BLaER1 treated with 17β-estradiol and CSF1 and Interleukin-3, amounts not matched to agents 10 nM and 100 nM (cell line): ENCODE measurements around the gene ARID5B.

Source experiments
- H3K27ac ChIP-seq, 11 experiments: shearing (Covaris generic); formaldehyde crosslinking; 2 replicates each; pipeline ENCODE4 v1.8.1; 2022
- H3K27me3 ChIP-seq, 11 experiments: shearing (Covaris generic); formaldehyde crosslinking; 2 replicates each; pipeline ENCODE4 v1.8.1; 2022
- H3K36me3 ChIP-seq, 11 experiments: shearing (Covaris generic); formaldehyde crosslinking; 2 replicates each; pipeline ENCODE4 v1.8.1; 2022
- H3K4me1 ChIP-seq, 10 experiments: shearing (Covaris generic); formaldehyde crosslinking; 2 replicates each; pipeline ENCODE4 v1.8.1; 2022
- H3K4me2 ChIP-seq, 11 experiments: shearing (Covaris generic); formaldehyde crosslinking; 2 replicates each; pipeline ENCODE4 v1.8.1; 2022
- H3K4me3 ChIP-seq, 10 experiments: shearing (Covaris generic); formaldehyde crosslinking; 2 replicates each; pipeline ENCODE4 v1.8.1; 2022
- H3K9ac ChIP-seq, 11 experiments: shearing (Covaris generic); formaldehyde crosslinking; 2 replicates each; pipeline ENCODE4 v1.8.1; 2022
- H3K9me3 ChIP-seq, 11 experiments: shearing (Covaris generic); formaldehyde crosslinking; replicated peaks in 1 of 11; 2 replicates each; pipeline ENCODE4 v1.8.1; 2022
- H4K20me1 ChIP-seq, 11 experiments: shearing (Covaris generic); formaldehyde crosslinking; 2 replicates each; pipeline ENCODE4 v1.8.1; 2022
- Cebpa-rat ChIP-seq, 11 experiments: shearing (Covaris generic); IDR thresholded peaks; 2 replicates each; pipeline ENCODE4 v1.8.1; 2022

Gene ARID5B

GRCh38 chr10:62050346-62050892 is 148.9 kb downstream of the ARID5B start:
- Histone ChIP-seq H3K9me3 (peaks cover 0 to 34% (median 19%) of the 10 kb centered on the region in 11 experiments; a peak in 15 of 22 replicates), H3K9ac (peak overlapping the region in 9 of 11 experiments; percentile 12 to 83 (median 53); a peak in 12 of 22 replicates), H3K4me3 (peak overlapping the region in 3 of 10 experiments; percentile 33 to 48 (median 36); a peak in 5 of 20 replicates), H3K36me3 (peaks cover 48 to 84% (median 61%) of the 10 kb centered on the region in 11 experiments), H3K27ac (peak overlapping the region; percentile 54 to 92 (median 73)), H3K4me1 (peaks cover 91 to 100% (median 97%) of the 10 kb centered on the region in 10 experiments), H4K20me1 (peaks cover 0 to 82% (median 0%) of the 10 kb centered on the region in 11 experiments; a peak in 2 of 22 replicates), H3K27me3 (no peaks in the 10 kb centered on the region), H3K4me2 (peak overlapping the region; percentile 14 to 91 (median 51); a peak in 20 of 22 replicates)
- TF ChIP-seq Cebpa-rat (IDR thresholded peaks at IDR 0.05), result no peak

GRCh38 chr10:62050893-62051433 is 149.5 kb downstream of the ARID5B start:
- H3K4me2 ChIP-seq, result peak overlapping the region; percentile 14 to 91 (median 51); a peak in 20 of 22 replicates

GRCh38 chr10:62052276-62052675 is 150.8 kb downstream of the ARID5B start:
- Histone ChIP-seq H3K9me3 (peaks cover 0 to 30% (median 19%) of the 10 kb centered on the region in 11 experiments; a peak in 15 of 22 replicates), H3K4me2 (peak overlapping the region in 9 of 11 experiments; percentile 30 to 91 (median 68); a peak in 12 of 22 replicates), H3K27me3 (no peaks in the 10 kb centered on the region), H4K20me1 (peaks cover 0 to 82% (median 0%) of the 10 kb centered on the region in 11 experiments; a peak in 2 of 22 replicates), H3K4me3 (peak overlapping the region in 1 of 10 experiments; percentile 48; a peak in 1 of 20 replicates), H3K36me3 (peaks cover 64 to 98% (median 78%) of the 10 kb centered on the region in 11 experiments), H3K4me1 (peaks cover 91 to 100% (median 97%) of the 10 kb centered on the region in 10 experiments), H3K9ac (no peak overlapping the region), H3K27ac (peak overlapping the region; percentile 2 to 92 (median 69); a peak in 15 of 22 replicates)
- no peak for TF ChIP-seq Cebpa-rat (IDR thresholded peaks at IDR 0.05)

More at GRCh38 chr10:62050893-62051433, 149.5 kb downstream of the ARID5B start:
- Histone ChIP-seq H4K20me1 (peaks cover 0 to 82% (median 0%) of the 10 kb centered on the region in 11 experiments; a peak in 2 of 22 replicates), H3K4me1 (peaks cover 91 to 100% (median 97%) of the 10 kb centered on the region in 10 experiments), H3K9me3 (peaks cover 0 to 30% (median 19%) of the 10 kb centered on the region in 11 experiments; a peak in 15 of 22 replicates), H3K4me3 (peak overlapping the region in 3 of 10 experiments; percentile 27 to 48 (median 30); a peak in 2 of 20 replicates), H3K27me3 (no peaks in the 10 kb centered on the region), H3K27ac (peak overlapping the region; percentile 54 to 92 (median 73)), H3K36me3 (peaks cover 51 to 85% (median 65%) of the 10 kb centered on the region in 11 experiments), H3K9ac (peak overlapping the region in 7 of 11 experiments; percentile 12 to 83 (median 36); a peak in 10 of 22 replicates)
- TF ChIP-seq Cebpa-rat (IDR thresholded peaks at IDR 0.05), result no peak

- Histone ChIP-seq H3K4me2 (peak overlapping the region; percentile 39 to 91 (median 68)), H3K27me3 (no peaks in the 10 kb centered on the region), H3K4me1 (peaks cover 91 to 100% (median 97%) of the 10 kb centered on the region in 10 experiments), H4K20me1 (peaks cover 0 to 80% (median 0%) of the 10 kb centered on the region in 11 experiments; a peak in 2 of 22 replicates), H3K4me3 (peak overlapping the region in 1 of 10 experiments; percentile 1; a peak in 1 of 20 replicates), H3K27ac (peak overlapping the region; percentile 11 to 92 (median 64); a peak in 20 of 22 replicates), H3K9ac (peak overlapping the region in 1 of 11 experiments; percentile 60; a peak in 1 of 22 replicates), H3K36me3 (peaks cover 80 to 99% (median 91%) of the 10 kb centered on the region in 11 experiments), H3K9me3 (peaks cover 0 to 30% (median 19%) of the 10 kb centered on the region in 11 experiments; a peak in 15 of 22 replicates)
- no peak for TF ChIP-seq Cebpa-rat (IDR thresholded peaks at IDR 0.05)
Observed at GRCh38 chr10:62053860-62054259, 152.4 kb downstream of the ARID5B start.

- Histone ChIP-seq H3K4me2 (peak overlapping the region; percentile 39 to 91 (median 68)), H3K27me3 (no peaks in the 10 kb centered on the region), H3K36me3 (peaks cover 85 to 99% (median 91%) of the 10 kb centered on the region in 11 experiments), H4K20me1 (peaks cover 0 to 80% (median 0%) of the 10 kb centered on the region in 11 experiments; a peak in 2 of 22 replicates), H3K9me3 (peaks cover 0 to 30% (median 19%) of the 10 kb centered on the region in 11 experiments; a peak in 15 of 22 replicates), H3K27ac (peak overlapping the region; percentile 11 to 92 (median 64); a peak in 21 of 22 replicates), H3K4me3 (peak overlapping the region in 1 of 10 experiments; percentile 1; a peak in 1 of 20 replicates), H3K9ac (peak overlapping the region in 7 of 11 experiments; percentile 11 to 60 (median 32); a peak in 8 of 22 replicates), H3K4me1 (peaks cover 91 to 100% (median 97%) of the 10 kb centered on the region in 10 experiments)
- no peak for TF ChIP-seq Cebpa-rat (IDR thresholded peaks at IDR 0.05)
Observed at GRCh38 chr10:62054408-62054807, 152.9 kb downstream of the ARID5B start.

- Histone ChIP-seq H3K36me3 (peaks cover 88 to 100% (median 95%) of the 10 kb centered on the region in 11 experiments), H4K20me1 (peaks cover 0 to 80% (median 0%) of the 10 kb centered on the region in 11 experiments; a peak in 2 of 22 replicates)
Observed at GRCh38 chr10:62054830-62055229, 153.3 kb downstream of the ARID5B start.

GRCh38 chr10:62056219-62056618 is 154.7 kb downstream of the ARID5B start:
- peaks cover 0 to 28% (median 21%) of the 10 kb centered on the region in 11 experiments; a peak in 16 of 22 replicates for H3K9me3 ChIP-seq
- peaks cover 0 to 78% (median 0%) of the 10 kb centered on the region in 11 experiments; a peak in 2 of 22 replicates for H4K20me1 ChIP-seq
- peaks cover 94 to 100% (median 97%) of the 10 kb centered on the region in 11 experiments for H3K36me3 ChIP-seq
- peak overlapping the region; percentile 16 to 91 (median 68) for H3K4me2 ChIP-seq
- H3K4me1 ChIP-seq, result peaks cover 80 to 99% (median 89%) of the 10 kb centered on the region in 10 experiments
- H3K27ac ChIP-seq, result peak overlapping the region; percentile 13 to 92 (median 64); a peak in 21 of 22 replicates
- TF ChIP-seq Cebpa-rat (IDR thresholded peaks at IDR 0.05), result no peak
- no peaks in the 10 kb centered on the region for H3K27me3 ChIP-seq
- peak overlapping the region in 10 of 11 experiments; percentile 3 to 48 (median 18); a peak in 9 of 22 replicates for H3K9ac ChIP-seq
- no peak overlapping the region for H3K4me3 ChIP-seq

More at GRCh38 chr10:62054830-62055229, 153.3 kb downstream of the ARID5B start:
- peaks cover 0 to 30% (median 19%) of the 10 kb centered on the region in 11 experiments; a peak in 15 of 22 replicates for H3K9me3 ChIP-seq
- peaks cover 91 to 100% (median 97%) of the 10 kb centered on the region in 10 experiments for H3K4me1 ChIP-seq
- H3K27me3 ChIP-seq, result no peaks in the 10 kb centered on the region
- peak overlapping the region in 7 of 11 experiments; percentile 11 to 60 (median 32); a peak in 10 of 22 replicates for H3K9ac ChIP-seq
- TF ChIP-seq Cebpa-rat (IDR thresholded peaks at IDR 0.05), result no peak
- peak overlapping the region; percentile 11 to 92 (median 64); a peak in 21 of 22 replicates for H3K27ac ChIP-seq
- H3K4me2 ChIP-seq, result peak overlapping the region; percentile 39 to 91 (median 68)
- peak overlapping the region in 1 of 10 experiments; percentile 1; a peak in 1 of 20 replicates for H3K4me3 ChIP-seq

- Histone ChIP-seq H3K36me3 (peaks cover 95 to 100% (median 97%) of the 10 kb centered on the region in 11 experiments), H3K27ac (peak overlapping the region in 10 of 11 experiments; percentile 30 to 92 (median 63); a peak in 18 of 22 replicates), H3K4me1 (peaks cover 76 to 99% (median 87%) of the 10 kb centered on the region in 10 experiments), H3K27me3 (no peaks in the 10 kb centered on the region), H3K9me3 (peaks cover 0 to 27% (median 18%) of the 10 kb centered on the region in 11 experiments; a peak in 16 of 22 replicates), H3K9ac (peak overlapping the region in 1 of 11 experiments; percentile 3; a peak in 2 of 22 replicates), H3K4me3 (no peak overlapping the region), H4K20me1 (peaks cover 0 to 79% (median 0%) of the 10 kb centered on the region in 11 experiments; a peak in 3 of 22 replicates), H3K4me2 (peak overlapping the region; percentile 35 to 91 (median 68); a peak in 18 of 22 replicates)
- no peak for TF ChIP-seq Cebpa-rat (IDR thresholded peaks at IDR 0.05)
Observed at GRCh38 chr10:62056698-62057097, 155.2 kb downstream of the ARID5B start.
